Measurements from ENCODE around the gene GAP43. TPM values are rescaled to one million over a fixed set of nuclear protein-coding genes. Genes with fewer than 3 reads are reported as not detected.

GAP43 gene
- total RNA-seq, 1 donor from 2014 or later: 16.1 TPM

DNA sequence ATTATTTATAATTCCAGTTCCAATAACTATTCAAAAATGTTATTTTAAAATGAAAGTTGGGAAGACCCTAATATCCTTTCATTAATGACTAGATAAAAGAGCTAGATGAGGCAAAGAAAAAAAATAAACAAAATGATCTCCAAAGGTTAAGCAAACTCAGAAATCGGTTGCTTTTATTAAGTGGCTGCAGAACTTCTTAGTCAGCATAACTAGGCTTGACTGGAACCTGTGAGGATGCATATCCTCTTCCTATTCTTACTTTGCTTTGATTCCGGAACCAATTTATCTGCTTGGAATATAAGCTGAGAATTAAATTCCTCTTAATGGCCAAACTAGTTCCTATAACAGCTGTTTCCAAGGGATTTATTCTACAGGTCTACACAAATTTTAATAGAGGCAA, 10.7 kb downstream of the GAP43 start:
- H3K27me3 Mint-ChIP-seq (ENCODE audit: unreplicated experiment): no peaks in the 10 kb centered on the region
- no peak overlapping the region for H3K27ac Mint-ChIP-seq (ENCODE audit: unreplicated experiment)
- TF ChIP-seq, protein P1, sequence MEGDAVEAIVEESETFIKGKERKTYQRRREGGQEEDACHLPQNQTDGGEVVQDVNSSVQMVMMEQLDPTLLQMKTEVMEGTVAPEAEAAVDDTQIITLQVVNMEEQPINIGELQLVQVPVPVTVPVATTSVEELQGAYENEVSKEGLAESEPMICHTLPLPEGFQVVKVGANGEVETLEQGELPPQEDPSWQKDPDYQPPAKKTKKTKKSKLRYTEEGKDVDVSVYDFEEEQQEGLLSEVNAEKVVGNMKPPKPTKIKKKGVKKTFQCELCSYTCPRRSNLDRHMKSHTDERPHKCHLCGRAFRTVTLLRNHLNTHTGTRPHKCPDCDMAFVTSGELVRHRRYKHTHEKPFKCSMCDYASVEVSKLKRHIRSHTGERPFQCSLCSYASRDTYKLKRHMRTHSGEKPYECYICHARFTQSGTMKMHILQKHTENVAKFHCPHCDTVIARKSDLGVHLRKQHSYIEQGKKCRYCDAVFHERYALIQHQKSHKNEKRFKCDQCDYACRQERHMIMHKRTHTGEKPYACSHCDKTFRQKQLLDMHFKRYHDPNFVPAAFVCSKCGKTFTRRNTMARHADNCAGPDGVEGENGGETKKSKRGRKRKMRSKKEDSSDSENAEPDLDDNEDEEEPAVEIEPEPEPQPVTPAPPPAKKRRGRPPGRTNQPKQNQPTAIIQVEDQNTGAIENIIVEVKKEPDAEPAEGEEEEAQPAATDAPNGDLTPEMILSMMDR (IDR thresholded peaks at IDR 0.05; ENCODE audit: unreplicated experiment): no peak
- DNase-seq (ENCODE audit: low spot score): no peak
- no peaks in the 10 kb centered on the region for H3K36me3 Mint-ChIP-seq (ENCODE audit: low read depth, unreplicated experiment)
- peaks cover 10% of the 10 kb centered on the region for H3K4me1 Mint-ChIP-seq (ENCODE audit: unreplicated experiment)
- H3K9me3 Mint-ChIP-seq (ENCODE audit: unreplicated experiment): no peaks in the 10 kb centered on the region
- no peak overlapping the region for H3K4me3 Mint-ChIP-seq (ENCODE audit: unreplicated experiment)

DNA sequence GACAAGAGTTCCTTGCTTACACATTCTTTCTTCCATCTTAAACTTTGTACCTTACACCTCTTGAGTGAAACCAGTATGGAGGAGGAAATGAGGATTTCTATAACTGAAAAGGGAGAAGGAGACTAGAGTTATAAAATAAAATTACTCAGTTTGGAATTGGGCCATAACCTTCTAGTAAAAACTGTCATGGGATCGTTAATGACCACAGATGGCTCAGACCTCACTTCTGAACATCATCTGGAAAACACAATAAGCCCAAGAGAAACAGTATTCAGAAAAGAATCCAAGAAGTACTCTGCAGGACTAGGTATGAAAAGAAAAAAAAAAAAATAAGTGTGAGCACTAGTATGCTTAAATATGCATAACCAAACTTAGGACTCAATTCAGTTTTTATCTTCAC, 12.1 kb downstream of the GAP43 start:
- TF ChIP-seq, protein P1 (IDR thresholded peaks at IDR 0.05; ENCODE audit: unreplicated experiment): no peak

DNA sequence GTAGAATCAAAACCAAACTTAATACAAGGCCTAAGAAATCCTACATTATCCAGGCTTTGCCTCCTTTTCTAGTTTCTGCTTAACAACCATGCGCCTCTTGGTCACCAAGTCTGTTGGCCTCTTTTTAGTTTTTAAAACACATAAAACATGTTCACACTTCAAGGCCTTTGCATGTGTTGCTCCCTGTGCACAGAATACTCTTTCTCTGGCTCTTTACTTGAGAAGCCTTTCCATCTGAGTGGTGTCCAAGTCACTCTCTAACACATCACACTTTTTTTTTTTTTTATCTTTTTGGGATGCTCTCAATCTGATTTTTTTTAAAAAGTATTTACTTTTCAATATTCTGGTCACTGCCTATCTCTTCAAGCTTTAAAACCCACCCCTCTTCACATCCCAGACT, 14.9 kb downstream of the GAP43 start:
- Mint-ChIP-seq H3K9me3 (ENCODE audit: unreplicated experiment) (no peaks in the 10 kb centered on the region), H3K27ac (ENCODE audit: unreplicated experiment) (no peak overlapping the region), H3K36me3 (ENCODE audit: low read depth, unreplicated experiment) (no peaks in the 10 kb centered on the region), H3K27me3 (ENCODE audit: unreplicated experiment) (peaks cover 1% of the 10 kb centered on the region), H3K4me3 (ENCODE audit: unreplicated experiment) (no peak overlapping the region), H3K4me1 (ENCODE audit: unreplicated experiment) (peaks cover 17% of the 10 kb centered on the region)
- TF ChIP-seq, protein P1 (IDR thresholded peaks at IDR 0.05; ENCODE audit: unreplicated experiment): no peak
- DNase-seq (ENCODE audit: low spot score): no peak

More for the DNA sequence above, 12.1 kb downstream of the GAP43 start:
- Mint-ChIP-seq H3K9me3 (ENCODE audit: unreplicated experiment) (no peaks in the 10 kb centered on the region), H3K27ac (ENCODE audit: unreplicated experiment) (no peak overlapping the region), H3K36me3 (ENCODE audit: low read depth, unreplicated experiment) (no peaks in the 10 kb centered on the region), H3K4me1 (ENCODE audit: unreplicated experiment) (peaks cover 13% of the 10 kb centered on the region), H3K4me3 (ENCODE audit: unreplicated experiment) (no peak overlapping the region), H3K27me3 (ENCODE audit: unreplicated experiment) (no peaks in the 10 kb centered on the region)
- no peak for DNase-seq (ENCODE audit: low spot score)

DNA sequence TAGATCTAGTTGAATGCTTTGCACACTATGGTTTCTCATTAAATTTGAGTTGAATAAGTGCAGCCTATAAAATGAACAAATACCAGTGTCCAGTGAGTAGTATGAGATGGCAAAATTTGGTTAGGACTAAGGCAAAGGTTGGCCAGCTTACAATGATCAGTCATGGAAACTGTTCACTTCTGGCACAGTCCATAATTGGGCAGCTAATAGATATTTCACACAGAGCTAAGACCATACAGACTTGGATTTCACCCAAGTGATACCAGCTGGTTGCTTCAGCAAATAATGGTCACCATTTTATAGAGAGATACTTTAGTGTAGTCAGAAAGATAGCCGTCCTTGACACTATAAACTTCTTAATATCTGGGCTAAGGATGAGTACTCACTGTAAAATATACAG, 15.7 kb downstream of the GAP43 start:
- no peaks in the 10 kb centered on the region for H3K36me3 Mint-ChIP-seq (ENCODE audit: low read depth, unreplicated experiment)
- no peaks in the 10 kb centered on the region for H3K9me3 Mint-ChIP-seq (ENCODE audit: unreplicated experiment)
- peaks cover 17% of the 10 kb centered on the region for H3K4me1 Mint-ChIP-seq (ENCODE audit: unreplicated experiment)
- no peak for DNase-seq (ENCODE audit: low spot score)
- H3K27ac Mint-ChIP-seq (ENCODE audit: unreplicated experiment): no peak overlapping the region
- TF ChIP-seq, protein P1 (IDR thresholded peaks at IDR 0.05; ENCODE audit: unreplicated experiment): no peak
- H3K27me3 Mint-ChIP-seq (ENCODE audit: unreplicated experiment): peaks cover 1% of the 10 kb centered on the region
- no peak overlapping the region for H3K4me3 Mint-ChIP-seq (ENCODE audit: unreplicated experiment)

DNA sequence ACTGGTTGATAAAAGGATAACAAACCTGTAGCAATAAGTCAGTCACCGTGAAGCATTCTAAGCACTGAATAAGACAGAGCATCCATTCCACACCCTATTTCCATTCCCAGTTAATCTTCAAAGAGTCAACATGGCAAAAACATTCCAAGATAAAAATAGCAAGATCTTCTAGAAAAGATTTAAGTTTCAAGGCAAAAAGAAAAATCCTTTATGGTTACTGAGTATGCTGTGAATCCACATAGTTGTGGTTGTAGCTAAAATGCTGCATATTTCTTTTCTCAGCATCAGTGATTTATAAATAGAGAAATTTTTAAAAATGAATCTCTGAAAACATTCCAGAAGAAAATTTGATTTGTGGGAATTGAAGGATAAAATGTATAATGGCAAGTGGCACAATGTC, 21.1 kb downstream of the GAP43 start:
- H3K27me3 Mint-ChIP-seq (ENCODE audit: unreplicated experiment): peaks cover 1% of the 10 kb centered on the region
- no peak for DNase-seq (ENCODE audit: low spot score)
- no peaks in the 10 kb centered on the region for H3K9me3 Mint-ChIP-seq (ENCODE audit: unreplicated experiment)
- H3K36me3 Mint-ChIP-seq (ENCODE audit: low read depth, unreplicated experiment): no peaks in the 10 kb centered on the region
- no peak overlapping the region for H3K27ac Mint-ChIP-seq (ENCODE audit: unreplicated experiment)
- no peak overlapping the region for H3K4me3 Mint-ChIP-seq (ENCODE audit: unreplicated experiment)
- TF ChIP-seq, protein P1 (IDR thresholded peaks at IDR 0.05; ENCODE audit: unreplicated experiment): no peak
- H3K4me1 Mint-ChIP-seq (ENCODE audit: unreplicated experiment): peaks cover 6% of the 10 kb centered on the region

Data from endothelial cell (in vitro differentiated cells).